Tibial nerve (tissue), 3 donors: ENCODE results near the gene STH.

Source experiments
- POLR2A ChIP-seq, 2 donors: fragments of 450-650 bp; IDR thresholded peaks; one replicate each; pipeline ENCODE4 v1.6.1; 2017; ENCODE audit warnings: antibody characterized with exemption in 2 of 2, mild to moderate bottlenecking in 2 of 2, moderate library complexity in 2 of 2
- TF ChIP-seq, protein P1 (sequence below), 5 experiments: fragments of 200-600 bp in 3 of 5; fragments of 450-650 bp in 2 of 5; sonication (generic) in 3 of 5; IDR thresholded peaks; one replicate each; pipeline ENCODE4 v1.5.1; 2016 to 2019; ENCODE audit warnings: antibody characterized with exemption in 5 of 5, mild to moderate bottlenecking in 3 of 5, moderate library complexity in 2 of 5

DNA sequence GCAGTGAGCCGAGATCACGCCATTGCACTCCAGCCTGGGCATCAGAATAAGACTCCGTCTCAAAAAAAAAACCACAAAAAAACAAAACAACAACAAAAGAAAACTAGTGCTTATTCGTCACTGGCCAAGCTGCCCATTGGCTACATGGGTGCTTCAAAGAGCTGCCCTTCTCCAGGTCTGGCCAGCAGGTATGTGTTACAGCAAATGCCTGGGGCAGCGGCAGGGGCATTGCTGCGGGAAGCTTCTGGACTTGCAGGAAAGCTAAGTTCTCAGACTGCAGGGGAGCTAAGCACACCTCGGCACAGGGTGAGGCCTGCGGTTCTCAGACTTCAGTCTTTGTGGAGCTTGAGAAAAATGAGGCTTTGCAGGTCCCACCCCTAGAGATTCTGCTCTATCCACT lies 4.1 kb upstream of the STH start:
- TF ChIP-seq, protein P1, sequence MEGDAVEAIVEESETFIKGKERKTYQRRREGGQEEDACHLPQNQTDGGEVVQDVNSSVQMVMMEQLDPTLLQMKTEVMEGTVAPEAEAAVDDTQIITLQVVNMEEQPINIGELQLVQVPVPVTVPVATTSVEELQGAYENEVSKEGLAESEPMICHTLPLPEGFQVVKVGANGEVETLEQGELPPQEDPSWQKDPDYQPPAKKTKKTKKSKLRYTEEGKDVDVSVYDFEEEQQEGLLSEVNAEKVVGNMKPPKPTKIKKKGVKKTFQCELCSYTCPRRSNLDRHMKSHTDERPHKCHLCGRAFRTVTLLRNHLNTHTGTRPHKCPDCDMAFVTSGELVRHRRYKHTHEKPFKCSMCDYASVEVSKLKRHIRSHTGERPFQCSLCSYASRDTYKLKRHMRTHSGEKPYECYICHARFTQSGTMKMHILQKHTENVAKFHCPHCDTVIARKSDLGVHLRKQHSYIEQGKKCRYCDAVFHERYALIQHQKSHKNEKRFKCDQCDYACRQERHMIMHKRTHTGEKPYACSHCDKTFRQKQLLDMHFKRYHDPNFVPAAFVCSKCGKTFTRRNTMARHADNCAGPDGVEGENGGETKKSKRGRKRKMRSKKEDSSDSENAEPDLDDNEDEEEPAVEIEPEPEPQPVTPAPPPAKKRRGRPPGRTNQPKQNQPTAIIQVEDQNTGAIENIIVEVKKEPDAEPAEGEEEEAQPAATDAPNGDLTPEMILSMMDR (IDR thresholded peaks at IDR 0.05), result no peak
- no peak for TF ChIP-seq POLR2A (IDR thresholded peaks at IDR 0.05)
